GM19239 (cell line): ENCODE measurements around the gene DNAH9.

Experiments used
- DNase-seq: peaks from one replicate; pipeline ENCODE4 v3.0.0; 2011; ENCODE audit warnings: low spot score; ENCODE audit not compliant: insufficient read length
- FAIRE-seq: peaks from 2 replicates; lab custom pipeline; 2011; peaks lifted over from hg19 to GRCh38; lab: Jason Lieb, UNC

Gene DNAH9

GRCh38 chr17:11825572-11826209 is 227.4 kb downstream of the DNAH9 start:
- FAIRE-seq (no peak), DNase-seq (no peak)

- FAIRE-seq, result no peak
- DNase-seq, result no peak
These were observed 234.3 kb downstream of the DNAH9 start for GRCh38 chr17:11832401-11833137.

- no peak for FAIRE-seq
These were observed 238.2 kb downstream of the DNAH9 start for GRCh38 chr17:11836508-11836907.

GRCh38 chr17:11840052-11840451 is 241.8 kb downstream of the DNAH9 start:
- FAIRE-seq, result no peak
- DNase-seq, result no peak

More at GRCh38 chr17:11836508-11836907, 238.2 kb downstream of the DNAH9 start:
- DNase-seq, result no peak

- FAIRE-seq (no peak), DNase-seq (no peak)
These were observed 242.6 kb downstream of the DNAH9 start for GRCh38 chr17:11840831-11841230.

GRCh38 chr17:11848330-11848729 is 250.1 kb downstream of the DNAH9 start:
- no peak for DNase-seq
- FAIRE-seq, result no peak

- no peak for DNase-seq
- no peak for FAIRE-seq
These were observed 254.0 kb downstream of the DNAH9 start for GRCh38 chr17:11852231-11852630.

- no peak for FAIRE-seq
These were observed 254.6 kb downstream of the DNAH9 start for GRCh38 chr17:11852912-11853311.

GRCh38 chr17:11853321-11854151 is 255.3 kb downstream of the DNAH9 start:
- no peak for FAIRE-seq
- DNase-seq, result no peak

More at GRCh38 chr17:11852912-11853311, 254.6 kb downstream of the DNAH9 start:
- no peak for DNase-seq

GRCh38 chr17:11855306-11855705 is 257.0 kb downstream of the DNAH9 start:
- FAIRE-seq, result no peak

GRCh38 chr17:11857006-11857405 is 258.7 kb downstream of the DNAH9 start:
- FAIRE-seq (no peak), DNase-seq (no peak)

More at GRCh38 chr17:11855306-11855705, 257.0 kb downstream of the DNAH9 start:
- no peak for DNase-seq

- FAIRE-seq, result no peak
- no peak for DNase-seq
These were observed 271.6 kb downstream of the DNAH9 start for GRCh38 chr17:11869680-11870394.

- no peak for FAIRE-seq
These were observed 273.5 kb downstream of the DNAH9 start for GRCh38 chr17:11871773-11872172.

GRCh38 chr17:11874756-11875155 is 276.5 kb downstream of the DNAH9 start:
- DNase-seq (no peak), FAIRE-seq (no peak)

More at GRCh38 chr17:11871773-11872172, 273.5 kb downstream of the DNAH9 start:
- no peak for DNase-seq

GRCh38 chr17:11880714-11881113 is 282.4 kb downstream of the DNAH9 start:
- DNase-seq, result no peak
- peak; percentile 75 for FAIRE-seq

GRCh38 chr17:11882716-11883115 is 284.4 kb downstream of the DNAH9 start:
- DNase-seq (no peak), FAIRE-seq (no peak)

GRCh38 chr17:11885051-11885450 is 286.8 kb downstream of the DNAH9 start:
- FAIRE-seq (no peak), DNase-seq (no peak)

- no peak for FAIRE-seq
- no peak for DNase-seq
These were observed 291.0 kb downstream of the DNAH9 start for GRCh38 chr17:11889266-11889665.

GRCh38 chr17:11893862-11894261 is 295.6 kb downstream of the DNAH9 start:
- FAIRE-seq, result no peak
- no peak for DNase-seq

- FAIRE-seq, result no peak
- DNase-seq, result no peak
These were observed 297.9 kb downstream of the DNAH9 start for GRCh38 chr17:11896199-11896598.
